CD14-positive monocyte (primary cell): ENCODE data around the gene IL1R2. TPM values are rescaled to one million over a fixed set of nuclear protein-coding genes. Genes with fewer than 3 reads are reported as not detected.

Experiments used
- DNase-seq, 3 donors: peaks; one replicate each; pipeline ENCODE4 v3.0.0-alpha.2; 2011 to 2022
- H2AFZ ChIP-seq: 2 replicates; pipeline ENCODE4 v1.6.0; 2012; ENCODE audit warnings: mild to moderate bottlenecking, low read depth, low read length, inconsistent platforms; ENCODE audit not compliant: insufficient read depth, poor library complexity, severe bottlenecking
- H3K27ac ChIP-seq, 2 donors: 1 replicate in 1 of 2; 2 replicates in 1 of 2; pipeline ENCODE4 v1.5.1; 2012 to 2013; ENCODE audit warnings: low read length in 2 of 2, control low read depth in 1 of 2, inconsistent platforms in 1 of 2, low read depth in 1 of 2, mild to moderate bottlenecking in 1 of 2
- H3K27me3 ChIP-seq, 2 donors: one replicate each; pipeline versions ENCODE4 v1.6.0 to v1.6.1; 2011 to 2013; ENCODE audit warnings: low read length in 2 of 2; ENCODE audit not compliant: control insufficient read depth in 2 of 2, insufficient read depth in 2 of 2
- H3K36me3 ChIP-seq, 2 donors: replicated peaks in 1 of 2; 1 replicate in 1 of 2; 2 replicates in 1 of 2; pipeline versions ENCODE4 v1.5.1 to v1.6.1; 2012 to 2013; ENCODE audit warnings: low read length in 2 of 2, control low read depth in 1 of 2, inconsistent platforms in 1 of 2, mild to moderate bottlenecking in 1 of 2; ENCODE audit not compliant: insufficient read depth in 2 of 2, control insufficient read depth in 1 of 2
- H3K4me1 ChIP-seq, 2 donors: 1 replicate in 1 of 2; 2 replicates in 1 of 2; pipeline versions ENCODE4 v1.5.1 to v1.6.1; 2012 to 2013; ENCODE audit warnings: low read length in 2 of 2, control low read depth in 1 of 2, inconsistent platforms in 1 of 2, mild to moderate bottlenecking in 1 of 2, moderate library complexity in 1 of 2; ENCODE audit not compliant: insufficient read depth in 2 of 2, control insufficient read depth in 1 of 2
- H3K4me2 ChIP-seq: replicated peaks from 2 replicates; pipeline ENCODE3; 2012; ENCODE audit warnings: low read length, moderate library complexity, mild to moderate bottlenecking; ENCODE audit not compliant: poor library complexity, severe bottlenecking; ENCODE audit errors: extremely low read depth
- H3K4me3 ChIP-seq, 3 experiments: fragments of 200-600 bp in 1 of 3; sonication (generic) in 1 of 3; replicated peaks in 1 of 3; 1 replicate in 2 of 3; 2 replicates in 1 of 3; pipeline ENCODE4 v1.5.1; 2011 to 2013; ENCODE audit warnings: low read length in 3 of 3, mild to moderate bottlenecking in 3 of 3, control low read depth in 2 of 3, low read depth in 2 of 3, inconsistent platforms in 1 of 3, moderate library complexity in 1 of 3
- H3K79me2 ChIP-seq: 2 replicates; pipeline ENCODE4 v1.6.0; 2012; ENCODE audit warnings: mild to moderate bottlenecking, control low read depth, inconsistent platforms, low read length, moderate library complexity; ENCODE audit not compliant: insufficient read depth
- H3K9ac ChIP-seq: 2 replicates; pipeline ENCODE4 v1.6.0; 2017; ENCODE audit warnings: low read length, mild to moderate bottlenecking; ENCODE audit not compliant: insufficient read depth, poor library complexity, severe bottlenecking
- H3K9me3 ChIP-seq, 2 donors: replicated peaks in 1 of 2; 1 replicate in 1 of 2; 2 replicates in 1 of 2; pipeline versions ENCODE4 v1.5.1 to v1.6.1; 2012 to 2013; ENCODE audit warnings: low read length in 2 of 2, control low read depth in 1 of 2; ENCODE audit not compliant: control insufficient read depth in 1 of 2, insufficient read depth in 1 of 2
- H4K20me1 ChIP-seq: 2 replicates; pipeline ENCODE4 v1.6.0; 2012; ENCODE audit warnings: mild to moderate bottlenecking, low read length, control low read depth, moderate library complexity; ENCODE audit not compliant: insufficient read depth
- H3K27ac Mint-ChIP-seq, 7 donors: one replicate each; pipeline ENCODE4 v1.8.0; 2020; ENCODE audit warnings: mild to moderate bottlenecking in 7 of 7, mixed read lengths in 7 of 7, moderate library complexity in 6 of 7, inconsistent platforms in 2 of 7
- H3K27me3 Mint-ChIP-seq, 3 donors: one replicate each; pipeline ENCODE4 v1.8.0; 2021 to 2022; ENCODE audit warnings: low read depth in 3 of 3, mild to moderate bottlenecking in 3 of 3, mixed read lengths in 3 of 3, moderate library complexity in 3 of 3, inconsistent platforms in 1 of 3
- H3K36me3 Mint-ChIP-seq, 2 donors: one replicate each; pipeline ENCODE4 v1.8.0; 2020; ENCODE audit warnings: mixed read lengths in 2 of 2, inconsistent platforms in 1 of 2, mild to moderate bottlenecking in 1 of 2
- H3K4me1 Mint-ChIP-seq: one replicate; pipeline ENCODE4 v1.8.0; 2020; ENCODE audit warnings: mild to moderate bottlenecking, mixed read lengths
- H3K4me3 Mint-ChIP-seq, 2 donors: one replicate each; pipeline ENCODE4 v1.8.0; 2020; ENCODE audit warnings: mild to moderate bottlenecking in 2 of 2, mixed read lengths in 2 of 2, moderate library complexity in 1 of 2
- H3K9me3 Mint-ChIP-seq, 7 donors: one replicate each; pipeline ENCODE4 v1.8.0; 2020 to 2022; ENCODE audit warnings: mixed read lengths in 7 of 7, mild to moderate bottlenecking in 6 of 7, moderate library complexity in 6 of 7, inconsistent platforms in 2 of 7
- CTCF ChIP-seq: fragments of 200-600 bp; IDR thresholded peaks from one replicate; pipeline ENCODE4 v1.8.0; 2022; ENCODE audit warnings: antibody characterized with exemption, mild to moderate bottlenecking
- WGBS: methylation state at CpG from one replicate; pipeline ENCODE4 v1.1.5; 2013; ENCODE audit warnings: missing lambda C conversion rate; ENCODE audit not compliant: insufficient coverage; 5-methylcytosine and 5-hydroxymethylcytosine counted together
- intact Hi-C, 2 donors: fragments of 100-400 bp; cut with micrococcal nuclease; formaldehyde crosslinking; loops; one replicate each; pipeline versions ENCODE4 v1.15.0 to v1.15.1; 2023
- polyA plus RNA-seq, 3 donors: library from polyadenylated mRNA; depleted of rRNA in 1 of 3; unstranded in 2 of 3; stranded (reverse) in 1 of 3; fragments of 300-500 nt in 2 of 3; fragments of >200 nt in 1 of 3; fragmentation: Illumina TruSeq in 2 of 3; gene quantifications; 1 replicate in 2 of 3; 2 replicates in 1 of 3; pipeline ENCODE4 v1.2.3, GENCODE V29; 2012 to 2021

IL1R2 gene
- polyA plus RNA-seq, 3 donors = 5.9 to 12.0 (median 6.2) TPM

- intact Hi-C loops = loop anchor here in 1 of 2 donors (5.0 kb wide), 1 partner anchor 36 kb away; no protein-coding TSS in a partner anchor
- Histone ChIP-seq H3K36me3 (no peaks in the 10 kb centered on the region), H3K9ac (no peak overlapping the region), H2AFZ (no peak overlapping the region), H3K4me2 (no peak overlapping the region), H3K79me2 (no peaks in the 10 kb centered on the region), H3K27me3 (no peaks in the 10 kb centered on the region), H3K9me3 (peaks cover 10 to 13% of the 10 kb centered on the region in 2 donors), H3K4me1 (peaks cover 34 to 44% of the 10 kb centered on the region in 2 donors), H4K20me1 (no peaks in the 10 kb centered on the region), H3K27ac (peak overlapping the region; percentile 92 to 94), H3K4me3 (no peak overlapping the region)
- Mint-ChIP-seq H3K4me3 (no peak overlapping the region), H3K27me3 (peaks cover 0 to 2% (median 1%) of the 10 kb centered on the region in 3 donors), H3K36me3 (peaks cover 6 to 18% of the 10 kb centered on the region in 2 donors), H3K27ac (peak overlapping the region; percentile 93 to 99 (median 98)), H3K4me1 (peaks cover 43% of the 10 kb centered on the region), H3K9me3 (peaks cover 13 to 24% (median 14%) of the 10 kb centered on the region in 7 donors)
- 87% methylated on average over 2 of the region's 3 CpGs for WGBS
- no peak for DNase-seq
- TF ChIP-seq CTCF = no peak
These were observed 71.0 kb downstream of the IL1R2 start for GRCh38 chr2:102062802-102063201.

GRCh38 chr2:102063487-102063911, 71.7 kb downstream of the IL1R2 start:
- no peak for TF ChIP-seq CTCF
- 38% methylated on average over 3 of the region's 6 CpGs for WGBS
- Histone ChIP-seq H3K27ac (peak overlapping the region; percentile 92 to 94), H3K36me3 (no peaks in the 10 kb centered on the region), H3K4me1 (peaks cover 34 to 44% of the 10 kb centered on the region in 2 donors), H3K4me2 (peak overlapping the region; percentile 74), H3K9ac (peak overlapping the region; percentile 67), H3K4me3 (peak overlapping the region in 1 of 3 experiments; percentile 67), H3K79me2 (no peaks in the 10 kb centered on the region), H4K20me1 (no peaks in the 10 kb centered on the region), H3K9me3 (peaks cover 10 to 13% of the 10 kb centered on the region in 2 donors), H2AFZ (peak overlapping the region; percentile 37), H3K27me3 (no peaks in the 10 kb centered on the region)
- H3K4me1 Mint-ChIP-seq = peaks cover 41% of the 10 kb centered on the region
- peaks cover 6 to 18% of the 10 kb centered on the region in 2 donors for H3K36me3 Mint-ChIP-seq
- intact Hi-C loops = loop anchor here in 1 of 2 donors (5.0 kb wide), 1 partner anchor 36 kb away; no protein-coding TSS in a partner anchor
- H3K9me3 Mint-ChIP-seq = peaks cover 13 to 30% (median 14%) of the 10 kb centered on the region in 7 donors
- H3K27me3 Mint-ChIP-seq = peaks cover 0 to 2% (median 1%) of the 10 kb centered on the region in 3 donors
- peak overlapping the region; percentile 93 to 99 (median 98) for H3K27ac Mint-ChIP-seq
- peak; percentile 85 to 92 (median 86) for DNase-seq
- H3K4me3 Mint-ChIP-seq = peak overlapping the region; percentile 66 to 77
